ENCODE results near the gene STARD5.

Gene STARD5

DNA sequence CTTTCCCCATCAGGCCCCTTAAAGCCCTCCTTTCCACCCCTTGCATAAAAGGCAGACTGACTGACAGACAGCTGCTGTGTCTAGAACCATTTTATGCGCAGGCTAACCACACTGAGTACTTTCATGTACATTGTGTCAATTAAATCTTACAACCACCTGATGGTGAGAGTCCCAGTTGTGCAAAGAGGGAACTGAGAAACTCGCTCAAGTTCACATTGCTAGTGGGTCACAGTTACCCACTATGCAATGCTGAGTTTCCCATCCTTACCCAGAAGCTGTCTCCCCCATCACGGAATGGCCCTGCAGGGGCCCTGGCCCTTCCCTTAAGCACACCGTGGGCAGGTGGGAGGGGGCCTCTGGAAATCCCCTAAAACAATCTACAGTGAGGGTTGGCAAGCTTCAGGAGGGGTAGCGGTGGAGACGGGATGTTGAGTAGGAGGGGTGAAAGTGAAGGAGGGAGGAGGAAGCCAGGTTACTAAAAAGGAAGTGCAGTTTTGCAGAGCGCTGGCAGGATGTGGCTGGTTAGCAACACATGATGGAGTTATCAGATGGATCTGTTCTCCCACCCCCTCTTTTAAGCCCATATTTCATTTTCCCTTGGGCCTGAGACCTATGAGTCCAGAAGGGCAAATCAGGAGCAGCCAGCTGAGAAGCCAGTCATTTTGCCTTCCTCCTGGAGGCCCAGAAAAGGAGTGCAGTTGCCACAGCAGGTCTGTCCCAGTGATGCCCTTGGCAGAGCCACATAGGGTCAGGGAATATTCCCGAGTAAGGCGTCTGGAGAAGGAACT lies 30.0 kb downstream of the STARD5 start:
- no peak overlapping the region for H3K27ac ChIP-seq (ENCODE audit: low read depth, low read length)
- no peak overlapping the region for H3K4me3 ChIP-seq (ENCODE audit: low read depth, low read length)
- no peaks in the 10 kb centered on the region for H3K36me3 ChIP-seq (ENCODE audit: insufficient read depth, low read length)
- peaks cover 16% of the 10 kb centered on the region for H3K27me3 ChIP-seq (ENCODE audit: insufficient read depth, low read length)
- no peak overlapping the region for H2AFZ ChIP-seq (ENCODE audit: low read length, unreplicated experiment)
- H3K4me1 ChIP-seq (ENCODE audit: control insufficient read depth, insufficient read depth, low read length, unreplicated experiment) = peaks cover 13% of the 10 kb centered on the region
- H3K79me2 ChIP-seq (ENCODE audit: control insufficient read depth, insufficient read depth, low read length, unreplicated experiment) = no peaks in the 10 kb centered on the region

DNA sequence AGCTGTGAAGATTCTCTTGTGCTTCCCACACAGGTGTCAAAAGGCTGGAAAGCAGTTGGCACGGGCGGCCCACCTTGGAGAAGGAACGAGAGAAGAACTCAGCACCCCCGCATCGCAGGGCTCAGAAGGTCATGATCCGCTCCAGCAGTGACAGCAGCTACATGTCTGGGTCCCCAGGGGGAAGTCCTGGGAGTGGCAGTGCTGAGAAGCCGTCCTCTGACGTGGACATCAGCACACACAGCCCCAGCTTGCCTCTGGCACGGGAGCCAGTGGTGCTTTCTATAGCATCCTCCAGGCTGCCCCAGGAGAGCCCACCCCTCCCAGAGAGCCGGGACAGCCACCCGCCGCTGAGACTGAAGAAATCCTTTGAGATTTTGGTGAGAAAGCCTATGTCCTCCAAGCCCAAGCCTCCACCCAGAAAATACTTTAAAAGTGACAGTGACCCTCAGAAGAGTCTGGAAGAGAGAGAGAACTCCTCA lies 31.4 kb downstream of the STARD5 start:
- Histone ChIP-seq H3K27ac (ENCODE audit: low read depth, low read length) (no peak overlapping the region), H3K36me3 (ENCODE audit: insufficient read depth, low read length) (no peaks in the 10 kb centered on the region), H3K4me1 (ENCODE audit: control insufficient read depth, insufficient read depth, low read length, unreplicated experiment) (peaks cover 8% of the 10 kb centered on the region), H3K4me3 (ENCODE audit: low read depth, low read length) (no peak overlapping the region), H3K27me3 (ENCODE audit: insufficient read depth, low read length) (peaks cover 16% of the 10 kb centered on the region), H3K79me2 (ENCODE audit: control insufficient read depth, insufficient read depth, low read length, unreplicated experiment) (no peaks in the 10 kb centered on the region), H2AFZ (ENCODE audit: low read length, unreplicated experiment) (no peak overlapping the region)

DNA sequence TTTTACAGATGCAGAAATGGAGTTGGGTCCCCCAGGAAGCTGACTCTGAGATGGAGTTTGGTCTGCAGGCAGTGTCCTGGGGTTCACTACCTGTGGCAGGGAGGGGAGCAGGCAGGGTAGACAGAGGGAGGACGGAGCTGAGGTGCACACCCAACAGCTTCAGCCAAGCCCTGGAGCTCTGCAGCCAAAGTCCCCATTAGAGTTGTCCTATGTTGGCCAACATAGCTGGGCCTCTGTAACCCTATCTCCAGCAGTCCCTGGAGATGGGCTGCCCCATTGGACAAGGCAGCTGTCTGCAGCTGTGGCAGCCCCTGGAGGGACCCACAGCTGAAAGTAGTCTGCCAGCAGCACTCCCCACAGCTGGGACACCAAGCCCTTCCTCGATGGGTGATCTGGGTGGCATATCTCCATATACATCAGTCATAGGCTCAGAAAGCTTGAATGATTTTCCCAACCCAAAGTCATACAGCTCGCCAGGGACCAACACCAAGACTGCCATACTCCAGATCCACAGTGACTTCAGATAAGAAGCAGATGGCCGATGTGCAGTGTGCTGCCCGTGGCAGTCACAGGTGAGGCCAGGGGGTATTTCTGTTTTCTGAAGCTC lies 31.9 kb downstream of the STARD5 start:
- no peaks in the 10 kb centered on the region for H3K36me3 ChIP-seq (ENCODE audit: insufficient read depth, low read length)
- H3K4me3 ChIP-seq (ENCODE audit: low read depth, low read length) = no peak overlapping the region
- H3K79me2 ChIP-seq (ENCODE audit: control insufficient read depth, insufficient read depth, low read length, unreplicated experiment) = no peaks in the 10 kb centered on the region
- H2AFZ ChIP-seq (ENCODE audit: low read length, unreplicated experiment) = no peak overlapping the region
- peaks cover 3% of the 10 kb centered on the region for H3K4me1 ChIP-seq (ENCODE audit: control insufficient read depth, insufficient read depth, low read length, unreplicated experiment)
- H3K27ac ChIP-seq (ENCODE audit: low read depth, low read length) = no peak overlapping the region
- peaks cover 16% of the 10 kb centered on the region for H3K27me3 ChIP-seq (ENCODE audit: insufficient read depth, low read length)

DNA sequence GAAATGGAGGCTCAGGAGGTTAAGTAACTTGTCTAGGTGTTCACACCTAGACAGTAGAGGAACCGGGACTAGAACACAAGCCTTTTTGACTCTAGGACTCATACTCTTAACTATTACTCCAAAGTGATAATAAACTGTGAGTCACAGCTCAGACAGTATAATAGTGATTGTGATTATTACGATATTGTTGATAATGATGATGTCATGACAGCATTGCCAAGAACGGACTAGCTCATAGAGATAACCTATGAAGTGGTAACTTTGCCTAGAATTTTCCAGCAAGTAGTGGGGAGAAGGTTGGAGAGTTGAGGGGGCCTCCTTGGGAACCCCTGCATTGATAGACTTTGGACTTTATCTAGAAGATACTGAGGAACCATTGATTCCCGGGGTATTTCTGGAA lies 34.0 kb downstream of the STARD5 start:
- Histone ChIP-seq H3K27me3 (ENCODE audit: insufficient read depth, low read length) (peaks cover 21% of the 10 kb centered on the region), H3K79me2 (ENCODE audit: control insufficient read depth, insufficient read depth, low read length, unreplicated experiment) (no peaks in the 10 kb centered on the region), H3K36me3 (ENCODE audit: insufficient read depth, low read length) (no peaks in the 10 kb centered on the region), H3K27ac (ENCODE audit: low read depth, low read length) (no peak overlapping the region), H2AFZ (ENCODE audit: low read length, unreplicated experiment) (no peak overlapping the region), H3K4me3 (ENCODE audit: low read depth, low read length) (no peak overlapping the region), H3K4me1 (ENCODE audit: control insufficient read depth, insufficient read depth, low read length, unreplicated experiment) (no peaks in the 10 kb centered on the region)

DNA sequence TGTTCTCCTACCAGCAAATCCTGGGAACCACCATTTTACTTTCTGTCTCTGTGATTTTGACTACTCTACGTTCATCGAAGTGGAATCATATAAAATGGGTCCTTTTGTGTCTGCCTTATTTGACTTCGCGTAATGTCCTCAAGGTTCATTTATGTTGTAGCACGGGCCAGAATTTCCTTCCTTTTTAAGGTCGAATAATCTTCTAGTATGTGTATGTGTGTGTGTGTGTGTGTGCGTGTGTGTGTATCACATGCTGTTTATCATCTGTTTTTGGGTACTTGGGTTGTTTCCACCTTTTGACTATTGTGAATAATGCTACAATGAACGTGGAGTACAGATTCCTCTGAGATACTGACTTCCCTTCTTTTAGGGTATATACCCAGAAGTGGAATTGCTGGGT lies 35.3 kb downstream of the STARD5 start:
- H2AFZ ChIP-seq (ENCODE audit: low read length, unreplicated experiment) = no peak overlapping the region
- H3K4me1 ChIP-seq (ENCODE audit: control insufficient read depth, insufficient read depth, low read length, unreplicated experiment) = no peaks in the 10 kb centered on the region
- no peak overlapping the region for H3K27ac ChIP-seq (ENCODE audit: low read depth, low read length)
- H3K4me3 ChIP-seq (ENCODE audit: low read depth, low read length) = no peak overlapping the region
- H3K79me2 ChIP-seq (ENCODE audit: control insufficient read depth, insufficient read depth, low read length, unreplicated experiment) = no peaks in the 10 kb centered on the region
- H3K36me3 ChIP-seq (ENCODE audit: insufficient read depth, low read length) = no peaks in the 10 kb centered on the region
- H3K27me3 ChIP-seq (ENCODE audit: insufficient read depth, low read length) = peaks cover 20% of the 10 kb centered on the region; the same call in 1 of the 2 replicates

DNA sequence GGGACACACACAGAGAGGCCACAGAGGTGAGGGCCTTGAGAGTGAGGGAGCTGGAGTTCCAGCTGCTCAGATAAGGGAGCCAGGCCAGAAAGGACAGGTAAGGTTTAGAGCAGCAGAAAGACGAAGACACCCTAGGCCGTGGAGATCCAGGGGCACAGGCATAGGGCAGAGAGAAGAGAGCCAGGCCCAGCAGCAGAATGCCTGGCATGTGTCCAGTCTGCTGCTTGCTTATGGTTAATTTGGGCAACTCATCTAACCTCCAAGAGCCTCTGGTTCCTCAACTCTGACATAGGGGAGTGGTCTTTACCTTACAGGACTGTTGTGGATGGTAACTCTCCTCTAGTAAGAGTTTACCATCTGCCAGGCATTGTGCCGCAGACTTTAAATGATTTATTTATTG lies 35.9 kb downstream of the STARD5 start:
- Histone ChIP-seq H2AFZ (ENCODE audit: low read length, unreplicated experiment) (no peak overlapping the region), H3K79me2 (ENCODE audit: control insufficient read depth, insufficient read depth, low read length, unreplicated experiment) (no peaks in the 10 kb centered on the region), H3K27me3 (ENCODE audit: insufficient read depth, low read length) (peaks cover 20% of the 10 kb centered on the region; the same call in 1 of the 2 replicates), H3K4me1 (ENCODE audit: control insufficient read depth, insufficient read depth, low read length, unreplicated experiment) (no peaks in the 10 kb centered on the region), H3K4me3 (ENCODE audit: low read depth, low read length) (no peak overlapping the region), H3K36me3 (ENCODE audit: insufficient read depth, low read length) (no peaks in the 10 kb centered on the region), H3K27ac (ENCODE audit: low read depth, low read length) (no peak overlapping the region)

DNA sequence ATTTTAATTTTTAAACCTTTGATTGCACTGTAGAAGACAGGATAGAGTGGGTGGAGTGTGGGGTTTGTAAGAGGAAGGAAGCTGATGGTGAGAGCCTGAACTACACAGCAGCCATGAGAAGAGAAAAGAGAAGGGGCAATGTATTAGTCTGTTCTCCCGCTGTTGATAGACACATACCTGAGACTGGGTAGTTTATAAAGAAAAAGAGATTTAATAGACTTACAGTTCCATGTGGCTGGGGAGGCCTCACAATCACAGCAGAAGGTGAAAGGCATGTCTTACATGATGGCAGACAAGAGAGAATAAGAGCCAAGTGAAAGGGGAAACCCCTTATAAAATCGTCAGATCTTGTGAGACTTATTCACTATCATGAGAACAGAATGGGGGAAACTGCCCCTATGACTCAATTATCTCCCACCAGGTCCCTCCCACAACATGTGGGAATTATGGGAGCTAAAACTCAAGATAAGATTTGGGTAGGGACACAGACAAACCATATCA lies 37.3 kb downstream of the STARD5 start:
- Histone ChIP-seq H2AFZ (ENCODE audit: low read length, unreplicated experiment) (no peak overlapping the region), H3K4me1 (ENCODE audit: control insufficient read depth, insufficient read depth, low read length, unreplicated experiment) (no peaks in the 10 kb centered on the region), H3K4me3 (ENCODE audit: low read depth, low read length) (no peak overlapping the region), H3K27ac (ENCODE audit: low read depth, low read length) (no peak overlapping the region), H3K27me3 (ENCODE audit: insufficient read depth, low read length) (peaks cover 21% of the 10 kb centered on the region), H3K79me2 (ENCODE audit: control insufficient read depth, insufficient read depth, low read length, unreplicated experiment) (no peaks in the 10 kb centered on the region), H3K36me3 (ENCODE audit: insufficient read depth, low read length) (no peaks in the 10 kb centered on the region)

DNA sequence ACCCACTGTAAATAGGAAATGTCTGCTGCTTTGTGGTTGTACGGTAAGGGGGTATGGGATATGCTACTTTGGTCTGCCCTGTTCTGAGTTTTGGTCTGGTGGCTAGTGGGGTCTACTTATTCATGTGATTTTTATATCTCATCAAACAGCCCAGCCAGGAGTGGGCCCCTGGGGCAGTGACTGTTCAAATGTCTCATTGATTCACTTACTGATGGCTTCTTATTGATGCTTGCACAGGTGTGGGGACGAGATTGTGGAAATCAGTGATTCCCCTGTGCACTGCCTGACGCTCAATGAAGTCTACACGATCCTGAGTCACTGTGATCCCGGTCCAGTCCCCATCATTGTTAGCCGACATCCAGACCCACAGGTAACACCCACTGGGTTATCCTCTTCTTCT lies 38.5 kb downstream of the STARD5 start:
- Histone ChIP-seq H3K36me3 (ENCODE audit: insufficient read depth, low read length) (no peaks in the 10 kb centered on the region), H2AFZ (ENCODE audit: low read length, unreplicated experiment) (no peak overlapping the region), H3K4me1 (ENCODE audit: control insufficient read depth, insufficient read depth, low read length, unreplicated experiment) (no peaks in the 10 kb centered on the region), H3K4me3 (ENCODE audit: low read depth, low read length) (no peak overlapping the region), H3K27me3 (ENCODE audit: insufficient read depth, low read length) (peaks cover 22% of the 10 kb centered on the region), H3K27ac (ENCODE audit: low read depth, low read length) (no peak overlapping the region), H3K79me2 (ENCODE audit: control insufficient read depth, insufficient read depth, low read length, unreplicated experiment) (no peaks in the 10 kb centered on the region)

DNA sequence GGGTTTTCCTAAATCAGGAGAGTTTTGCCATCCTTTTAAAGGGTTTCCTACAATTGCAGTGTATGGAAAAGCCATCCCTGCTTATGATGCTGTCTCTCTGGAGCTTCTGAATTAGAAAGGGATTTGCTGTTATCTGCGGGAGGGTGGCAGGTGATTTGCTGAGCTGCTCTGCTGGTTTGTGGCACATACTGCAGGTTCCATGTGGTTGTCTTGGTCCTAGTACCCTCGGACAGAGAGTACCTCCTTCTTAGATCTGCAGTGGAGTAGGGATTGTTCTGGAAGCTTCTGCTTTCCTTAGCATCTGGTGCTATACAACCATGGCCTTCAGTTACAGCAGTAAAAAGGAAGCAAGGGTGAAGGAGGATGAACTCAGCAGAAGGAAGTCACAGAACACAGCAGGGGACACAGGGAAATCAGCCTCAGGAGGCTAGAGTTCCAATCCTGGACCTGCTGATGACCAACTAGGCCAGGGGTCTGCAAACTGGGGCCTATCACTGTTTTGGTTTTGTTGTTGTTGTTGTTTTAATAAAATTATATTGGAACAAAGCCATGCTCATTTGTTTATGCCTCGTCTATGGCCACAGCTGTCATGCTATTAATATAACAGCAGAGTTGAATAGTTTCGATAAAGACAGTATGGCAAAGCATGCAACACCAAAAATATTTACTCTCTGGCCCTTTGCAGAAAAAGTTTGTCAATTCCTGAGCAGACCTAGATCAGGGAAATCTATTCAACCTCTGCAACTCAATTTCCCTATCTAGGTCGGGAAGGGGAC lies 39.5 kb downstream of the STARD5 start:
- Histone ChIP-seq H3K79me2 (ENCODE audit: control insufficient read depth, insufficient read depth, low read length, unreplicated experiment) (no peaks in the 10 kb centered on the region), H3K36me3 (ENCODE audit: insufficient read depth, low read length) (no peaks in the 10 kb centered on the region), H2AFZ (ENCODE audit: low read length, unreplicated experiment) (no peak overlapping the region), H3K4me1 (ENCODE audit: control insufficient read depth, insufficient read depth, low read length, unreplicated experiment) (no peaks in the 10 kb centered on the region), H3K4me3 (ENCODE audit: low read depth, low read length) (no peak overlapping the region), H3K27me3 (ENCODE audit: insufficient read depth, low read length) (peaks cover 22% of the 10 kb centered on the region), H3K27ac (ENCODE audit: low read depth, low read length) (no peak overlapping the region)

DNA sequence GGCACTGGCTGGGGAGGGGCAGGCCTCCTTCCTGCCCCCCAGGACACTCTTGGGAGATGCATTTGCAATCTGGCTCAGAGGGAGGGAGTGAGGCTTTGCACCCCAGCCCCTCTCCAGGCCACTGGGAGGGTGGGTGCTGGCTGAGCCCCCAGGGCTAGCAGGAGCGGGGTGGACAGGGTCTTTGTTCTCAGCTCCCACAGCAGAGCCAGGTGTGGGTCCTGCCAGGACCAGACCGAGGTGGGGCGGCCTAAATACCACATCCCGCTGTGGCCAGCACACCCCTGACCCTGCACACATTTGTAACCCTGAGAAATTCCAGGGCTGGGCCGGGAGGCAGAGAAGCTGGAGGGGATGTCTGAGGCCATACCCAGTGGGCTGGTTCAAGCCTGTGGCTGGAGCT lies 41.0 kb downstream of the STARD5 start:
- Histone ChIP-seq H2AFZ (ENCODE audit: low read length, unreplicated experiment) (no peak overlapping the region), H3K79me2 (ENCODE audit: control insufficient read depth, insufficient read depth, low read length, unreplicated experiment) (no peaks in the 10 kb centered on the region), H3K36me3 (ENCODE audit: insufficient read depth, low read length) (no peaks in the 10 kb centered on the region), H3K27me3 (ENCODE audit: insufficient read depth, low read length) (peaks cover 22% of the 10 kb centered on the region), H3K4me1 (ENCODE audit: control insufficient read depth, insufficient read depth, low read length, unreplicated experiment) (no peaks in the 10 kb centered on the region), H3K27ac (ENCODE audit: low read depth, low read length) (no peak overlapping the region), H3K4me3 (ENCODE audit: low read depth, low read length) (no peak overlapping the region)
